ENCODE measurements around the gene C14orf132. TPM values are rescaled to one million over a fixed set of nuclear protein-coding genes. Genes with fewer than 3 reads are reported as not detected.
A peak's percentile ranks its signal among the peaks of the same experiment; 100 is the strongest.

The C14orf132 gene
- total RNA-seq, 4 donors from 2014 or later, result 1.2 to 6.2 (median 4.5) TPM

DNA sequence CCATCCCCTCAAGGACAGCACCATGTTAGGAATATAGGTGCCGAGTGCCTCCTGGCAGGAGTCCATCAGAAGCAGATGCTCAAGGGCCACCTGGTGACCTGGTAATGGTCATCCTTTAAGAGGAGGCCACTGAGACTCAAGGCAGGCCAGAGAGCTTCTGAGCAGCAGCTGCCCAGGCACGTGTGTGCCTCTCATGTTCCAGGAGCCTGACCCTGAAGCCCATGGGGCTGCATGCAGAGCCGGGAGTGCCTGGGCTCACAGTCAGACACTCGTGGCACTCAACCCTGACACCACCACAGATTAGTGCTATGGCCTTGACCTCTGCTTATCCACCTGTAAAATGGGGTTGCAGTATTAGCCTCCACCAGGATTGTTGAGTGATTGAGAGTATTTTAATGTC is 45.6 kb downstream of the C14orf132 start:
- DNase-seq, result no peak

DNA sequence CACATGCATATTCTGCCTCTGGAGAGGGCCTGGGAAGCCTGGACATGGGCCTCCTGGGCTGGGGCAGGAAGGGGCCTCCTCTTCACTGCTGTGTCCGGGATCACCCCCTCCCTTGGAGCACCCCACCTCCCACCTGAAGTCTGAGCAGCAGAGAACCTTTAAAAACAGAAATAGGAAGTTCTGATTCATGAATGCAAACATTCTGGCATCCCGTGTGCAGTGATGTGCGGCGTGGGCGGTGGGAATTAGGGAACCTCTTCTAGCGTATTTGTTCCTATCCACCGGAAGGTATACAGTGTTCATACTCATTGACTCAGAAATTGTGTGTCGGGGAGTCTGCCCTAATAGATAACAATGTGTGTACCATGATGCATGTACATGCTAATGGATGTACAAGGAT is 46.2 kb downstream of the C14orf132 start:
- DNase-seq, result no peak
- no peak for TF ChIP-seq POLR2A (IDR thresholded peaks at IDR 0.05)
- TF ChIP-seq, protein P1, sequence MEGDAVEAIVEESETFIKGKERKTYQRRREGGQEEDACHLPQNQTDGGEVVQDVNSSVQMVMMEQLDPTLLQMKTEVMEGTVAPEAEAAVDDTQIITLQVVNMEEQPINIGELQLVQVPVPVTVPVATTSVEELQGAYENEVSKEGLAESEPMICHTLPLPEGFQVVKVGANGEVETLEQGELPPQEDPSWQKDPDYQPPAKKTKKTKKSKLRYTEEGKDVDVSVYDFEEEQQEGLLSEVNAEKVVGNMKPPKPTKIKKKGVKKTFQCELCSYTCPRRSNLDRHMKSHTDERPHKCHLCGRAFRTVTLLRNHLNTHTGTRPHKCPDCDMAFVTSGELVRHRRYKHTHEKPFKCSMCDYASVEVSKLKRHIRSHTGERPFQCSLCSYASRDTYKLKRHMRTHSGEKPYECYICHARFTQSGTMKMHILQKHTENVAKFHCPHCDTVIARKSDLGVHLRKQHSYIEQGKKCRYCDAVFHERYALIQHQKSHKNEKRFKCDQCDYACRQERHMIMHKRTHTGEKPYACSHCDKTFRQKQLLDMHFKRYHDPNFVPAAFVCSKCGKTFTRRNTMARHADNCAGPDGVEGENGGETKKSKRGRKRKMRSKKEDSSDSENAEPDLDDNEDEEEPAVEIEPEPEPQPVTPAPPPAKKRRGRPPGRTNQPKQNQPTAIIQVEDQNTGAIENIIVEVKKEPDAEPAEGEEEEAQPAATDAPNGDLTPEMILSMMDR (IDR thresholded peaks at IDR 0.05), result no peak

More for the DNA sequence above, 45.6 kb downstream of the C14orf132 start:
- TF ChIP-seq, protein P1 (IDR thresholded peaks at IDR 0.05), result no peak
- no peak for TF ChIP-seq POLR2A (IDR thresholded peaks at IDR 0.05)
- Histone ChIP-seq H3K4me1 (no peaks in the 10 kb centered on the region), H3K9me3 (no peaks in the 10 kb centered on the region), H3K4me3 (no peak overlapping the region), H3K27me3 (no peaks in the 10 kb centered on the region), H3K36me3 (no peaks in the 10 kb centered on the region), H3K27ac (no peak overlapping the region)

DNA sequence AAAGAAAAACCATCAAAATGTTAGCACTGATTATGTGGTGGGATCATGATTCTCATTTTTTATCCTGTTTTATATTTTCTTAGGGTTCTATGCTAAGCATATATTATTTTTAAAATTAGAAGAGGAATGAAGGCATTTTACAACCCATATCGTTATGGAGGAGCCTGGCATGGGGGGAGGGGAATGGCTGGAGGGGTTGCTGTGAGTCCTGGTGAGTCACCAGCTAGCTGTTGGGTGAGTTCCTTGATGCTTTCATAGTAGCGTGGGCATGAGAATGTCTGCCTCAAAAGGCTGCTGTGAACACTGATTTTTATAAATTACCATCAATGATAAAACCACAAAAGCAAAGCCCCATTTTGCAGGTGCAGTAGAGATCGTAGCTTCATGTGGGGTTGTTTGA is 46.9 kb downstream of the C14orf132 start:
- no peak for TF ChIP-seq POLR2A (IDR thresholded peaks at IDR 0.05)
- TF ChIP-seq, protein P1 (IDR thresholded peaks at IDR 0.05), result no peak
- Histone ChIP-seq H3K27me3 (no peaks in the 10 kb centered on the region), H3K36me3 (no peaks in the 10 kb centered on the region), H3K4me3 (no peak overlapping the region), H3K4me1 (no peaks in the 10 kb centered on the region), H3K27ac (no peak overlapping the region), H3K9me3 (no peaks in the 10 kb centered on the region)
- no peak for DNase-seq

More for the DNA sequence above, 46.2 kb downstream of the C14orf132 start:
- no peaks in the 10 kb centered on the region for H3K27me3 ChIP-seq
- H3K27ac ChIP-seq, result no peak overlapping the region
- H3K36me3 ChIP-seq, result no peaks in the 10 kb centered on the region
- no peaks in the 10 kb centered on the region for H3K9me3 ChIP-seq
- H3K4me3 ChIP-seq, result no peak overlapping the region
- H3K4me1 ChIP-seq, result no peaks in the 10 kb centered on the region

DNA sequence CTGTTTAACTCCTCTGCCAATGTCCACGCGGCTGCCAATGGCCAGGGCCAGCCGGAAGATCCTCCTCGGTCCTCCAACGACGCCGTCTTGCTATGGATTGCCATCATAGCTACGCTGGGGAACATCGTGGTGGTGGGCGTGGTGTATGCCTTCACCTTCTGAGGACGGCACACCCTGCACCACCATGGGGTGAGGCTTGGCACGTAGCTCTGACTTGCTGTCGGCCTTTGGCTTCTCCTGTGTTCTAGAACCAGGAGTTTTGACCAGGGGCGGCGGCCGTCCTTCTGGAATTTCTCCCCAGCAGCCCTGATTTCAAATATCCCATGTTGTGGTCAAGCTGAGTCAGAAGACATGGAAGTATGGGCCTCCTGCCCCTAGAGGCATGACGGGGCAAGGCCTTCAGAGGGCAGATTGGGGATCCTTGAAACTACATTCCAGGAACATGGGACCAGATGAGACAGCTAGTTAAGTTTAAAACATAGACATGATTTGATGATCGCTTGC is 47.5 kb downstream of the C14orf132 start:
- no peaks in the 10 kb centered on the region for H3K27me3 ChIP-seq
- no peak for TF ChIP-seq POLR2A (IDR thresholded peaks at IDR 0.05)
- TF ChIP-seq, protein P1 (IDR thresholded peaks at IDR 0.05), result no peak
- no peaks in the 10 kb centered on the region for H3K36me3 ChIP-seq
- H3K4me3 ChIP-seq, result no peak overlapping the region
- H3K27ac ChIP-seq, result no peak overlapping the region
- DNase-seq, result no peak
- no peaks in the 10 kb centered on the region for H3K4me1 ChIP-seq
- no peaks in the 10 kb centered on the region for H3K9me3 ChIP-seq

DNA sequence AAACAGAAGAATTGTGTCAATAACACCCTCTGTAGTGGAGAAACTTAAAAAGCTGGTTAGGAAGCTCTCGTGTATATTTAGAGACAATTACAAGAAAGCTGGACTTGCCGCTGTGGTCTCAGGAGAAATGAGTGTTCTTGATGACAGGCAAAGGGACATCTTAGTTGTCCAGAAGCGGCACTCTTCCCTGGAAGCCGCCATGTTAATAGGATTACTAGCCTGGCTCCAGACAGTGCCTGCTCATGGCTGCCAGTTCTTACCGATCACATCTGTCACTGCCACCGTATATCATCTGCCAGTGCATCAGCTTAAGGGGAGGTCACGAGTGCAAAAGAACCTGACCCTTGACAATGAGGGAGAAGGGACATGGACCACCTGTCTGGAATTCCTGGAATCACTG is 48.9 kb downstream of the C14orf132 start:
- Histone ChIP-seq H3K27ac (no peak overlapping the region), H3K9me3 (no peaks in the 10 kb centered on the region), H3K4me1 (no peaks in the 10 kb centered on the region), H3K4me3 (no peak overlapping the region), H3K27me3 (no peaks in the 10 kb centered on the region), H3K36me3 (no peaks in the 10 kb centered on the region)
- TF ChIP-seq, protein P1 (IDR thresholded peaks at IDR 0.05), result no peak
- no peak for TF ChIP-seq POLR2A (IDR thresholded peaks at IDR 0.05)
- no peak for DNase-seq

DNA sequence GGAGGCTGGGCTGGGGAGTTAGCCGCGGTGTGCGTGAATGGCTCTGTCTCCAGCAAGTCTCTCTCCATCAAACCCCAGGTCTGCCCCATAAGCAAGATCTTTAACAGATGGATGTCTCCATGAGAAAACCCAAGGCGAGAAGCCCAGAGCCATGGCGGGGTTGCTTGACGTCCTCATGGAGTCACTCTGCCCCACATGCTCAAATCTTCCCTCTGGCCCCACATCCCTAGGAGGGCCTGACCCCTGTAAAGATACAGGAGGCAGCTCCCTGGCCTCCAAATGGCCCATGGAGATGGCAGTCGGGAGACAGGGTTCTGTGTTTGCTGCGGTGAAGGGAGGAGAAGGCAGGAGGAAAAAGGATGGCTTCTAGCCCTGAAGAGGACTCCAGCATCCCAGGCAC is 49.3 kb downstream of the C14orf132 start:
- no peaks in the 10 kb centered on the region for H3K9me3 ChIP-seq
- no peaks in the 10 kb centered on the region for H3K36me3 ChIP-seq
- no peak overlapping the region for H3K4me3 ChIP-seq
- no peak overlapping the region for H3K27ac ChIP-seq
- DNase-seq, result peak in 2 of 3 donors; percentile 10 to 19
- no peaks in the 10 kb centered on the region for H3K4me1 ChIP-seq
- H3K27me3 ChIP-seq, result no peaks in the 10 kb centered on the region
- TF ChIP-seq, protein P1 (IDR thresholded peaks at IDR 0.05), result no peak
- no peak for TF ChIP-seq POLR2A (IDR thresholded peaks at IDR 0.05)

Measured in Peyer's patch (tissue), 4 donors.